Measurements from ENCODE around the gene RBM18. TPM values are rescaled to one million over a fixed set of nuclear protein-coding genes. Genes with fewer than 3 reads are reported as not detected.

Gene RBM18
- polyA plus RNA-seq, 1 experiment: 14.7 TPM

DNA sequence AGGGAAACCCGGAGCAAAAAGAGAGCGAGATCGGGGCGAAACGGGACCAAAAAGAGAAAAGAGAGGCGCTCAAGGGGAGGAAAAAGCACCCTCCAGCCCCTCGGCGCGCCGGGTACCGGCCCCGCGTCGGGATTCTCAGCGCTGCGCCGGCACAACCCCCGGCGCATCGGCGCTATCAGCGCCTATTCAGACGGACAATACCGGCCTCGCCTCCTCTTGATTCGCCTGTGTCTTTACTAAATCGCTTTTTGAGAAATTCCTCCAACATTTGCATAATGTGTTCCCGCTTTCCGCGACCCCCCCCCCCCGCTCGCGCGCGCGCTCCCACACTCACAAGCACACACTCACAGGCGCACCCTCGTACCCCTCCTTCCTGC lies 36.5 kb downstream of the RBM18 start:
- CTCF ChIA-PET: interaction anchor here (1.2 kb wide), 1 partner anchor 102 kb away, joined by 4 read pairs; no protein-coding TSS in a partner anchor
- no peaks in the 10 kb centered on the region for H3K36me3 ChIP-seq (ENCODE audit: control insufficient read depth, insufficient read depth, low read length)
- H3K27me3 ChIP-seq (ENCODE audit: control insufficient read depth, insufficient read depth, low read length): peaks cover 69% of the 10 kb centered on the region
- H3K4me3 ChIP-seq (ENCODE audit: low read depth, low read length): peak overlapping the region; percentile 8; the same call in 1 of the 2 replicates
- no peak for TF ChIP-seq CTCF (IDR thresholded peaks at IDR 0.05; ENCODE audit: insufficient read depth, low read depth, low read length)
- POLR2A ChIA-PET: no interaction called here
- no peak for DNase-seq (ENCODE audit: low read depth)

DNA sequence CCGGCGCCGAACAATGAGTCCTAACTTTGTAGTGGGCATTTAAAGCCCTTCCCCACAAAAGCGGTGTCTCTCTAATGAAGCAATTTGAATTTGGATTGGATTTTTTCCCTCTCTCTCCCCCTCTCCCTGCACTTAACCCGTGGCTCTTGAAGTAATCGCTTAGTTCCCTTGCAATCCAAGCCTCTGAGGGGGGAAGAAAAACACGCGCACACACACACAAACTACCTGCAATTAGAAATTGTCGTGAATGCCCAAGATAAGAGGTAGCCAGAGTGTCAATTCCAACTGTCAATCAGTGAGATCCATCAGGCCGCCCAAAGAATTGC lies 37.1 kb downstream of the RBM18 start:
- no peak for TF ChIP-seq CTCF (IDR thresholded peaks at IDR 0.05; ENCODE audit: insufficient read depth, low read depth, low read length)

GRCh38 chr9:122226758-122227574 lies 37.7 kb downstream of the RBM18 start:
- no peak for DNase-seq (ENCODE audit: low read depth)
- Histone ChIP-seq H3K27me3 (ENCODE audit: control insufficient read depth, insufficient read depth, low read length) (peaks cover 77% of the 10 kb centered on the region), H3K36me3 (ENCODE audit: control insufficient read depth, insufficient read depth, low read length) (no peaks in the 10 kb centered on the region), H3K4me3 (ENCODE audit: low read depth, low read length) (no peak overlapping the region)
- ChIA-PET POLR2A (no interaction called here), CTCF (no interaction called here)
- TF ChIP-seq CTCF (IDR thresholded peaks at IDR 0.05; ENCODE audit: insufficient read depth, low read depth, low read length): no peak

More for the DNA sequence above, 37.1 kb downstream of the RBM18 start:
- H3K36me3 ChIP-seq (ENCODE audit: control insufficient read depth, insufficient read depth, low read length): no peaks in the 10 kb centered on the region
- ChIA-PET CTCF (no interaction called here), POLR2A (no interaction called here)
- H3K4me3 ChIP-seq (ENCODE audit: low read depth, low read length): no peak overlapping the region
- no peak for DNase-seq (ENCODE audit: low read depth)
- peaks cover 72% of the 10 kb centered on the region for H3K27me3 ChIP-seq (ENCODE audit: control insufficient read depth, insufficient read depth, low read length)

DNA sequence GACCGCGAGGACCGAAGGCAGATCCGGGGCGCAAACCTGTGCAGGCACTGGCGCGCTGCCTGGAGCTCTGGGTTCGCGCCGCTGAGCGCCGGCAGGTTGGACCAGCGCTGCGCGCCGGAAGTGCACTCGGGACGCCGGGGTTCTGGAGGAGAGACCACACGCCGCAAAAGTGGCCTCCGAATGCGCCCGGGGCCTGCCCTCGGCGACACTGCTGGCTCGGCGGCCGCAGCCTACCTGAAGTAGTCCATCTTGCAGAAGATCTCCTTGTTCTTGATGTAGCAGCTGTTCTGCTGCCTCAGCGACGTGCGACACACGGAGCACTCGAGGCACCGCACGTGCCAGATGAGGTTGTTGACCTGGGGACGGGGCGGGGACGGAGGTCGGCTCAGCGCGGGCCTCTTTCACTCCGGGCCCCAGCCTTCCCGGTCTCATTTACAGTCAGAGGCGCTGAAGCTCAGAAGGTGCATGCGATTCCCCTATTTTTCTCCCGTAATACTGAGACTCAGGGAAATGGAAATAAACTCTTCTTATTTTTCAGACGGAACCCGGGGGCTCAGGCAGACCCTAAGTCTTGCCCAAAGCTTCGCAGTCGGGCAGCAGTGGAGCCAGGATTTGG lies 38.4 kb downstream of the RBM18 start:
- no peak for TF ChIP-seq CTCF (IDR thresholded peaks at IDR 0.05; ENCODE audit: insufficient read depth, low read depth, low read length)
- ChIA-PET POLR2A (no interaction called here), CTCF (no interaction called here)
- H3K27me3 ChIP-seq (ENCODE audit: control insufficient read depth, insufficient read depth, low read length): peaks cover 81% of the 10 kb centered on the region
- no peaks in the 10 kb centered on the region for H3K36me3 ChIP-seq (ENCODE audit: control insufficient read depth, insufficient read depth, low read length)
- H3K4me3 ChIP-seq (ENCODE audit: low read depth, low read length): no peak overlapping the region
- no peak for DNase-seq (ENCODE audit: low read depth)

DNA sequence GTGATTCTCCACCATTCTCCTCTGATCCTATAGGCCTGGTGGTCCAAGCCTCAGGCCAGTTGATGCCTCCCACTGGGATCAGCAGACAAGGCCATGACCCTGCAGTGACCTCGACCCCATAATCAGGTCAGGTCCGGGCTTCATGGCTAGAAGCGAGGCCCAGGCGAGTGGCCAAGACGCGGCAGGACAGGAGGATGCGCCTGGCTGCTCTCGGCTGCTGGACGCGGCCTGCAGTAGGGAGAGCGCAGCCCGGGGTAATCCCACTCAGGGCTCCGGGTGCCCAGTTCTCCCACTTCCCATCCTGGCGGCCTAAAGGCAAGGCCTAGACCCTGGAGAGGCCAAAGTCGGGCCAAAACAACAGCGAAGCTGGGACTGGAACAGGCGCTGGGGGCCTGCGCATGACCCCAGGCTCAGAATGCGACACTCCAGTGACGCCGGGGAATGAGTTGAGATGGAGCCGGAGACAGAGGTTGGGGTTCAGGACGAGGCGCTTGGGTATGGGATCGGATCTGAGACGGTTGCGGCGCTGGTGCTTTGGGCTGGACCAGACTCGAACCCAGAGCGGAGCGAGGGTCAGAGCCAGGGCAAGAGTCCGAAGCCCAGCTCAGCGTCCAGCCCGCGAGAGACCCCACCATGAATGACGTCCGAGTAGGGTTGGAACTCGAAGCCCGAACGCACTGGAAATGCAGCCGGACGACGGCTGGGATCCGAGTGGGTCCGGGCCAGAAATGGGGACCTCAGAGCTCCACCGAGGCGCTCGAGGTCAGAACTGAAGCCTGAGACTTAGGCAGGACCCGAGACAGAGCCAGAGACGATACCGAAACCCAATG lies 39.1 kb downstream of the RBM18 start:
- DNase-seq (ENCODE audit: low read depth): no peak
- Histone ChIP-seq H3K36me3 (ENCODE audit: control insufficient read depth, insufficient read depth, low read length) (no peaks in the 10 kb centered on the region), H3K4me3 (ENCODE audit: low read depth, low read length) (no peak overlapping the region), H3K27me3 (ENCODE audit: control insufficient read depth, insufficient read depth, low read length) (peaks cover 82% of the 10 kb centered on the region)
- ChIA-PET POLR2A (no interaction called here), CTCF (interaction anchor here (0.6 to 0.9 kb wide), 2 partner anchors 9 to 120 kb away, joined by 3 read pairs; no protein-coding TSS in a partner anchor)
- TF ChIP-seq CTCF (IDR thresholded peaks at IDR 0.05; ENCODE audit: insufficient read depth, low read depth, low read length): no peak
